Measurements from ENCODE around the gene MORN1.
A peak's percentile ranks its signal among the peaks of the same experiment; 100 is the strongest.
"Not testable (repeated sequence)": the region's sequence is repeated elsewhere in the genome, so short reads cannot be mapped to it uniquely, and the experiment has no call there.

MORN1 gene

GRCh38 chr1:2302292-2302925 lies 88.9 kb downstream of the MORN1 start:
- no peak for DNase-seq

DNA sequence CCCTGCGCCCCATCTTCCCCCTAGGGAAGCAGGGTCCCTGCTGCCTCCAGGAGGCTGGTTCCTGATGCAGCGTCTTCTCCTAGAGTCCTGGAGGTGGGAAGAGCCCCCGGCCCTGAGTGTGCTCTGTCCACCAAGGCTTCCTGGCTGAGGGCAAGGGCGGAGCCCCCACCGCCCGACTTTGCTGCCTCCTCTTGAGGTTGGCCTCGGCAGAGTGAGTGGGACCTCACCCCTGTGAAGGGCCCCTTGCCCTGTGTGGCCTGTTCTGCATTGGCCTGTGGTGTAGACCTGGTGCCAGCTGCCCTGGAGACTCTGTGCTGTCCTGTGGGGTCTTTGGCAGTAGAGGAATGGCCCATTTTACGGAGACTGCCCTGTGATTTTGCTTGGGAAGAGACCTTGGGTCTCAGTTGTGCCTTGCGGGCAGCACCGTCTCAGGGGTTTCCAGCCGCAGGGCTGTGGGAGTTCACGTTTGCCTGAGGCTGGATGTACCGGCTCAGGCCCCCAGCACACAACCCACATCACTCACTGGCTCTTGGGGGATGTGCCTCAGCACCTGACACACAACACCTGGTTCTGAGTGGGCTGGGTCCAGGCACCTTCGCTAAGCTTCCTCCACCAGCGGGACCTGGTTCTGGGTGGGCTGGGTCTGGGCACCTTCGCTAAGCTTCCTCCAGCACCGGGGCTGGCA lies 89.6 kb downstream of the MORN1 start:
- DNase-seq: no peak

GRCh38 chr1:2300851-2301606 lies 90.3 kb downstream of the MORN1 start:
- peak; percentile 63 to 75 for DNase-seq

- DNase-seq: peak; percentile 65 to 69
Measured at GRCh38 chr1:2300004-2300771, 91.2 kb downstream of the MORN1 start.

- DNase-seq: no peak
Measured at GRCh38 chr1:2299131-2299627, 92.2 kb downstream of the MORN1 start.

DNA sequence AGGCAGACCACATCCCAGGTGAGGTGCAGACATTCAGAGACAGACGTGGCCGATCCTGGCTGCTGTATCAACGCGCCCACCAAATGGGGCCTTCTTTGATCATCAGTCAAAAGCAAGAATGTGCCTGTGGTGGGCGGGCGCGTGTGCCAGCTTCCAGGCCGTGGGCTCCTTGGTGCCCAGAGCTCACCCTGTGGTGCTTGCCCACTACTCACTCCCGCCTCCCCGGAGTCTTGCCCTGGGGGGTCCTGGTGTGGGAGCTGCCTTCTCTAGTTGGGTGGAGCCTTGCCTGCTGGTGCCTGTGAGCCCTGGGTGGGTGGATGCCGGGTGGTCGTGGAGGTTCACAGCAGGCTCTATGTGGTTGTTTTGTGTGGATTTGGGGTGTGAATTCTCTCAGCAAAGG lies 92.7 kb downstream of the MORN1 start:
- no peak for DNase-seq

GRCh38 chr1:2297246-2298011 lies 93.9 kb downstream of the MORN1 start:
- DNase-seq: no peak

DNA sequence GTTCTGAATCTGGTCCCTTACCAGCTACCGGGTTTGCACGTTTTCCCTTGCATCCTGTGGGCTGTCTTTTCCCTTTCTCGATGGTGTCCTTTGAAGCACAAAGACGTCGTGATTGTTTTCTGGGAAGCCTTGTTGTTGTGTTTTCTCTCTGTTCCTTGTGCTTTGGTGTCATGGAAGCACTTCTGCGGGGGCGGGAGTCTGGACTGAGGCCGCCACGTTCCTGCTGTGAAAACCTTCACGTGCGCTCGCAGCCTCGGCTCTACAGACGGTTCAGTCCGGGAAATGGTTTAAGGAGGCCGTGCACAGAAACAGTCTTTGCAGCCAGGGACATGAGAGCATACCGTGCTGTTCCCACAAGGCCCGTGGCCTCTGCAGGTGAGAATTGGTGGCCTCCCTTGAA lies 94.7 kb downstream of the MORN1 start:
- DNase-seq: no peak

DNA sequence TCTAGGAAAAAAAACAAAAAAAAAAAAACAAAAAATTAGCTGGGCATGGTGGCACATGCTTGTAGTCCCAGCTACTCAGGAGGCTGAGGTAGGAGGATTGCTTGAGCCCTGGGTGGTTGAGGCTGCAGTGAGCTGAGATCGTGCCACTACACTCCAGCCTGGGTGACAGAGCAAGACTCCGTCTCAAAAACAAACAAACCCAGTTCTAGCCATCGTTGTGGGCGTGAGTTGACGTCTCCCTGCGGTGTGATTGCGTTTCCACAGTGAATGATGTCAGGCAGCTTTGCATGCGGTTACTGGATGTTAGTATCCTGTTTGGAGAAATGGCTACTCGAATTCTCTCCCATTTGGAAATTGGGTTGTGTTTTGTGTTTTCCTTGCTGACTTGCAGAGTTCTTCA lies 95.1 kb downstream of the MORN1 start:
- not testable (repeated sequence) for DNase-seq

GRCh38 chr1:2295526-2295925 lies 95.8 kb downstream of the MORN1 start:
- no peak for DNase-seq

DNA sequence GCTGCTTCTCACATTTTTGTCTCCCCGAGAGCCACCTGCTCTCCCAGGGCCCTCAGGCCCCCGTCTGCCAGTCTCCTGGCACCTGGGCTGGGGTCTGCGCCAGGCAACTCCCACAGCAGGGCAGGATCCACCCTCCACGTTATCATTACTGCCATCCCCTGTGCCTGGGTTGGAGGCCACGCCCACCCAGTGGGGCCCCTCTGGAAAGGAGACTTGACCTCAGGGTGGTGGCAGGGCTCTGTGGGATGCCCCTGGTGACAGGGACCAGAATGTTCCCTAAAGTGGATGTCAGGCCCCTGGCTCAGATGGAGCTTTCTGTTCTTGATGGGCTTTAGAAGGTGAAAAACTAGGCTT lies 96.7 kb downstream of the MORN1 start:
- no peak for DNase-seq

DNA sequence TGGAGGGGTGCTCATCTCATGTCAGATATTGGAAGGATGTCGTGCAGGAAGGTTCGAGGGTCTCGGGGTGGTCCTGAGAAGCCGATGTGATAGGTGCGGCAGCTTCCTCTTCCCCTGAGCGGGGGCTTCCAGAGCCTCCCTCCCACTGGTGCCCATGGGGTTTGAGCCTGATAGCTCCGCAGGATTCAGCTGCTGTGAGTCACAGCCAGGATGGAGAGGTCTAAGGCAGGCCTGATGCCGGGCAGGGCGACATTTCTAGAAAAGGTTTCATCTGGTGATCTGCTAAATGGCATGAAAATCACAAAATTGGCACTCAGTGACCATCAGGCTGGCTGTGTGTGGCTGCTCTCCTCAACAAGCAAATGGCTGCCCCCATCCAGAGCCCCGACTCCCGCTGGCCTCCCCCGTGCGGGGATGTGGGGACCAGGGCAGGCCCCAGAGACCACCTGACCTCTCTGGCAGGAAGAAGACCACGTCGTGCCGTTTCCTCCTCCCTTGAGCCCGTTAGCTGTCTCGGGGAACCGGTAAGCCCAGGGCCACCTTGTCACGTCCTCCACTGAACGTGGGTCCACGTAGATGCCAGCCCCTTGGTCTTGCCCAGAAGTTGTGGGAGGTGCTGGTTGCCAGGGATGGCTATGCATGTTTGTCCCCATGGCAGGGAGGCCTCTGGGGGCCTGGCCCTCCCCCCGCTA lies 97.2 kb downstream of the MORN1 start:
- DNase-seq: no peak

GRCh38 chr1:2292725-2293450 lies 98.5 kb downstream of the MORN1 start:
- no peak for DNase-seq

- no peak for DNase-seq
Measured at GRCh38 chr1:2291577-2291976, 99.8 kb downstream of the MORN1 start.

DNA sequence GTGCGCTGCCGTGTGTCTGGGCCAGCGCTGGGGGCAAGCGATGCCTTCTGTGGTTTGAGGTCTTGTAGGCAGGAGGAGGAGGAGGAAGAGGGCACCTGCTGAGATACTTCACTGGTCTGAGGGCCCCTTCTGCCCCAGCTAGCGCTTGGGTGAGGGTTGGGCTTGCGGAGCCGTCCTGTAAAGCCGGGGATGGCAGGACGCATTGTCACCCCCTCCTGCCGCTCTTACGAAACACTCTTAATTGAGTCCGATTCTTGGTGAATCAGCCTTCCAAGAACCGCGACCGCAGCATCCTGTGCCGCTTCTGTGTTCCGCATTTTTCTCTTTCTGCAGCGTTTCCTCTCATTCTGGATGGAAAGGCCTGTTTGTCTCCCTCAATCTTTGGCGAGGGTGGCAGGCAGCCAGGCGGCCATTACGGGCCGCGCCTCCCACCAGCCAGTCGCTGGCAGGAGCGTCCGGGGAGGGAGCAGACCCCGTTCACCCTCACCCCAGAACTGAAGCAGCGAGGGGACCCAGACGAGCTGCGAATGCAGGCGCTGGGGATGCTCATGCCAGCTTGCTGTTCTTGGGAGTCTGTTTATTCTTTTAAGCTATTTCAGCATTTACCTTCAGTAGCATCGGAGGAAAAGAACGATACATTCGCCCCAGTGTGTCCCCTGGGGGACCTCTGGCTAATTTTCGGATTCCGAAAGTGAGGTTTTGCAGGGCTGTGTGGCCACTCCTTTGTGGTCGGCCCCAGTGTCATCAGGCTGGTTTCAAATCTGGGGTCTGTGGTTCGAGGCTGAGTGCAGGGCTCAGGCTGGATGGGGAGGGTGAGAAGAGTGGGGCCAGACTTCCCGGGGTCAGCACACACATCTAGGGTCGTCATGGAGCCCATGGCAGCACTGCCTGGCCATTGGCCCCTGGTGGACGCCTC lies 100.5 kb downstream of the MORN1 start:
- DNase-seq: peak; percentile 69 to 72

DNA sequence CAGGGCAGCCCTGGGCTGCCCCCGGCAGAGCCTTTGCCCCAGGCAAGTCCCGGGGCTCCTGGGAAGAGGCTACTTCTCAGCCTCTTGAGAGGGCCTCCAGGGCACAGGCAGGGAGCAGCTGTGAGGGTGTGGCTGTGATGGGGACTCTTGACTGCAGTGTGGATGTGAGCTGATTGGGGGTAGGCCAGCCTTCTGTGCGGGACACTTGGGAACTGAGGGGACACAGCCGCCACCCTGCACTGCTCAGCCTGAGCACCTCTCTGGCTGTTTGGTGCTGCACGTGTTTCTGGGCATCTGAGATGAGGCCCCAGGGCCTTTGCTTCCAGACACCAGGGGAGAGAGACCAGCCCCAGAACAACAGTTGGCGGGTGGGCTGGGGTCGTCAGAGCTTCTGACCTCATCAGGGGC lies 101.2 kb downstream of the MORN1 start:
- no peak for DNase-seq

DNA sequence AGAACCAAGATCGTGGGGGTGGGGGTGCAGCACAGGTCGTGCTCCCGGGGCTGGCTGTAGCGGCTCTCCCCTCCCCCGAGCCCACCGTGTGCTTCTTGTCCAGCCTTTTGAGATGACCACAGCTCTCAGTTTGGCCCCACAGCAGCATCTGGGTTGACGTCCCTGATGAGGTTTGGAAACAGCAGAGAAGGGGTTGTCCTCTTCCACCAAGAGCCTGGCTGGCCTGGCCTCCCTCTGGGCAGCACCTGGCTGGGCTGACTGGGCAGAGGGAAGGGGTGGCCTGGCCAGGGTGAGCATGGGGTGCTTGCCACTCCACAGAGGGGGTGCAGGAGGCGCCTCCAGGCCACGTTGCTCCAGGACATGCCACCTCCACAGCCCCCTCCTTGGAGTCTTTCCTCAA lies 101.7 kb downstream of the MORN1 start:
- no peak for DNase-seq

GRCh38 chr1:2288816-2289536 lies 102.4 kb downstream of the MORN1 start:
- DNase-seq: no peak

DNA sequence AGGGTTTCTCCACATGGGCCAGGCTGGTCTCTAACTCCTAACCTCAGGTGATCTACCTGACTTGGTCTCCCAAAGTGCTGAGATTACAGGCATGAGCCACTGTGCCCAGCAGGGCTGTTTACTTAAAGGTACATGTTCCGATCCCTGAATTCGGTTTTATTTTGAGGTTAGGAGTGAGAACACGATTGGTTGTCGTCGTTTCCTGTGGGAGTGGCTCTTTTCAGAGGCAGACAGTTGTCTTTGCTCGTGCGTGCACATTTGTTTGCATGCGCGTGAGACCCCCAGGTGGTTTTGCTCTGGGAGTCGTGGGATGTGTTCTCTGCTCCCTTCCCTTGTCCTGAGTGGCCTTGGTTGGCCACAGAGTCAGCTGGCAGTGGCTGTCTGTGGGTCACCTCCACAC lies 103.0 kb downstream of the MORN1 start:
- no peak for DNase-seq
